Gastroesophageal sphincter (tissue), 4 donors: Measurements from ENCODE around the gene ZNF385D. TPM values are rescaled to one million over a fixed set of nuclear protein-coding genes. Genes with fewer than 3 reads are reported as not detected.

ENCODE experiments used
- ATAC-seq: fragments of 150-250 bp; one replicate; pipeline ENCODE4 v1.9.1; 2016; ENCODE audit warnings: mild to moderate bottlenecking, moderate library complexity
- H3K27ac ChIP-seq, 4 donors: fragments of 200-600 bp; sonication (generic) in 3 of 4; 1 replicate in 3 of 4; 2 replicates in 1 of 4; pipeline ENCODE4 v1.5.1; 2016 to 2019
- H3K27me3 ChIP-seq: fragments of 200-600 bp; sonication (generic); one replicate; pipeline ENCODE4 v1.5.1; 2019
- H3K36me3 ChIP-seq, 2 donors: fragments of 200-600 bp; sonication (generic); one replicate each; pipeline ENCODE4 v1.5.1; 2019; ENCODE audit warnings: control low read depth in 1 of 2
- H3K4me1 ChIP-seq, 3 donors: fragments of 200-600 bp; sonication (generic); 1 replicate in 2 of 3; 2 replicates in 1 of 3; pipeline ENCODE4 v1.5.1; 2016 to 2019; ENCODE audit warnings: control low read depth in 2 of 3
- H3K4me3 ChIP-seq, 2 donors: fragments of 200-600 bp; sonication (generic); one replicate each; pipeline ENCODE4 v1.5.1; 2019; ENCODE audit warnings: mild to moderate bottlenecking in 1 of 2, moderate library complexity in 1 of 2
- H3K9me3 ChIP-seq, 3 donors: fragments of 200-600 bp; sonication (generic); one replicate each; pipeline ENCODE4 v1.5.1; 2017 to 2019; ENCODE audit warnings: control low read depth in 2 of 3
- CTCF ChIP-seq, 4 experiments: fragments of 200-600 bp in 2 of 4; fragments of 450-650 bp in 2 of 4; sonication (generic) in 1 of 4; IDR thresholded peaks; one replicate each; pipeline ENCODE4 v1.5.1; 2017 to 2019; ENCODE audit warnings: antibody characterized with exemption in 4 of 4, mild to moderate bottlenecking in 2 of 4, moderate library complexity in 2 of 4
- EP300 ChIP-seq: sonication (generic); formaldehyde crosslinking; IDR thresholded peaks from one replicate; pipeline ENCODE4 v1.6.1; 2017; ENCODE audit warnings: antibody characterized with exemption, mild to moderate bottlenecking
- POLR2A ChIP-seq, 2 donors: fragments of 450-650 bp; IDR thresholded peaks; one replicate each; pipeline ENCODE4 v1.6.1; 2017; ENCODE audit warnings: antibody characterized with exemption in 2 of 2, mild to moderate bottlenecking in 2 of 2, moderate library complexity in 1 of 2
- POLR2AphosphoS5 ChIP-seq: sonication (generic); formaldehyde crosslinking; IDR thresholded peaks from one replicate; pipeline ENCODE4 v1.6.1; 2017; ENCODE audit warnings: antibody characterized with exemption
- WGBS, 2 donors: methylation state at CpG; one replicate each; pipeline ENCODE4 v1.1.5; 2018; ENCODE audit warnings: low coverage in 1 of 2; 5-methylcytosine and 5-hydroxymethylcytosine counted together
- total RNA-seq, 4 donors: library from RNA; depleted of rRNA; stranded (reverse); fragments of >200 nt; gene quantifications; one replicate each; pipeline ENCODE4 v1.1.0, GENCODE V29; 2016

ZNF385D gene
- total RNA-seq, 4 donors from 2014 or later: 8.1 to 17.9 (median 11.3) TPM

- H3K27me3 ChIP-seq: no peaks in the 10 kb centered on the region
- no peak for ATAC-seq
- H3K27ac ChIP-seq: no peak overlapping the region
- no peak overlapping the region for H3K4me3 ChIP-seq
- H3K4me1 ChIP-seq: no peaks in the 10 kb centered on the region
- 79 to 81% methylated on average over 4 to 6 of the region's 6 CpGs for WGBS, 2 donors
- TF ChIP-seq EP300 (no peak), POLR2AphosphoS5 (no peak), POLR2A (IDR thresholded peaks at IDR 0.05) (no peak), CTCF (IDR thresholded peaks at IDR 0.05) (no peak)
- no peaks in the 10 kb centered on the region for H3K36me3 ChIP-seq
- no peaks in the 10 kb centered on the region for H3K9me3 ChIP-seq
Measured at GRCh38 chr3:21599890-21600289, 151.1 kb downstream of the ZNF385D start.

GRCh38 chr3:21592828-21593227 lies 158.2 kb downstream of the ZNF385D start:
- H3K36me3 ChIP-seq: no peaks in the 10 kb centered on the region
- no peaks in the 10 kb centered on the region for H3K4me1 ChIP-seq
- H3K9me3 ChIP-seq: no peaks in the 10 kb centered on the region
- TF ChIP-seq POLR2AphosphoS5 (no peak), POLR2A (IDR thresholded peaks at IDR 0.05) (no peak), EP300 (no peak), CTCF (IDR thresholded peaks at IDR 0.05) (no peak)
- no peaks in the 10 kb centered on the region for H3K27me3 ChIP-seq
- no peak overlapping the region for H3K4me3 ChIP-seq
- WGBS, 2 donors: 72 to 78% methylated on average over 4 of the region's 4 CpGs
- ATAC-seq: no peak
- H3K27ac ChIP-seq: no peak overlapping the region

GRCh38 chr3:21587894-21588293 lies 163.1 kb downstream of the ZNF385D start:
- no peak for ATAC-seq
- Histone ChIP-seq H3K9me3 (no peaks in the 10 kb centered on the region), H3K4me1 (no peaks in the 10 kb centered on the region), H3K4me3 (no peak overlapping the region), H3K27me3 (no peaks in the 10 kb centered on the region), H3K27ac (no peak overlapping the region), H3K36me3 (no peaks in the 10 kb centered on the region)
- 41 to 67% methylated on average over 1 of the region's 1 CpG for WGBS, 2 donors
- TF ChIP-seq CTCF (IDR thresholded peaks at IDR 0.05): no peak
- no peak for TF ChIP-seq POLR2A (IDR thresholded peaks at IDR 0.05)
- TF ChIP-seq POLR2AphosphoS5: no peak
- TF ChIP-seq EP300: no peak

GRCh38 chr3:21585216-21585740 lies 165.7 kb downstream of the ZNF385D start:
- no peak overlapping the region for H3K4me3 ChIP-seq
- H3K9me3 ChIP-seq: no peaks in the 10 kb centered on the region
- TF ChIP-seq CTCF (IDR thresholded peaks at IDR 0.05): no peak
- TF ChIP-seq EP300: no peak
- no peak for TF ChIP-seq POLR2A (IDR thresholded peaks at IDR 0.05)
- no peak for TF ChIP-seq POLR2AphosphoS5
- H3K27me3 ChIP-seq: no peaks in the 10 kb centered on the region
- no peaks in the 10 kb centered on the region for H3K4me1 ChIP-seq
- 74% methylated on average over 3 of the region's 3 CpGs; no CpG with 5 or more reads in 1 of the 2 donors for WGBS, 2 donors
- H3K27ac ChIP-seq: no peak overlapping the region
- ATAC-seq: no peak
- H3K36me3 ChIP-seq: no peaks in the 10 kb centered on the region

GRCh38 chr3:21573291-21573690 lies 177.7 kb downstream of the ZNF385D start:
- no peaks in the 10 kb centered on the region for H3K36me3 ChIP-seq
- TF ChIP-seq POLR2A (IDR thresholded peaks at IDR 0.05): no peak
- TF ChIP-seq EP300: no peak
- TF ChIP-seq CTCF (IDR thresholded peaks at IDR 0.05): no peak
- TF ChIP-seq POLR2AphosphoS5: no peak
- 44 to 66% methylated on average over 2 of the region's 2 CpGs for WGBS, 2 donors
- no peaks in the 10 kb centered on the region for H3K9me3 ChIP-seq
- H3K4me3 ChIP-seq: no peak overlapping the region
- no peaks in the 10 kb centered on the region for H3K27me3 ChIP-seq
- ATAC-seq: no peak
- H3K27ac ChIP-seq: no peak overlapping the region
- no peaks in the 10 kb centered on the region for H3K4me1 ChIP-seq
